IMR-90 (cell line): Measurements from ENCODE around the gene TM4SF1. TPM values are rescaled to one million over a fixed set of nuclear protein-coding genes. Genes with fewer than 3 reads are reported as not detected.

Source experiments
- ATAC-seq: fragments of 200-7000 bp; cut with Tn5 transposase; 2 replicates; pipeline ENCODE4 v1.9.1; 2020; ENCODE audit warnings: low read depth, mild to moderate bottlenecking, moderate library complexity
- BruUV-seq: library from RNA; stranded (reverse); fragments of 400-500 nt; replicated peaks from 2 replicates; lab custom pipeline; 2021; lab: Mats Ljungman, UMichigan
- CTCF ChIA-PET: fragments of 300-600 bp; formaldehyde crosslinking; extraction: SDS; loops from one replicate; lab custom pipeline; 2021; ENCODE audit warnings: antibody characterized with exemption; lab: Yijun Ruan, JAX
- POLR2A ChIA-PET: fragments of 300-600 bp; sonication (Branson Sonifier 250); formaldehyde crosslinking; loops from one replicate; lab custom pipeline; 2022; ENCODE audit warnings: antibody characterized with exemption; ENCODE audit not compliant: unreplicated experiment; lab: Charles Lee
- DNase-seq: peaks from one replicate; pipeline ENCODE4 v3.0.0; 2013
- H2AFZ ChIP-seq: replicated peaks from 2 replicates; pipeline ENCODE3; 2013; ENCODE audit warnings: low read length, mild to moderate bottlenecking; ENCODE audit not compliant: poor library complexity
- H2AK5ac ChIP-seq: 2 replicates; pipeline ENCODE4 v1.6.1; 2013; ENCODE audit warnings: low read depth, low read length, inconsistent platforms
- H2AK9ac ChIP-seq: replicated peaks from 2 replicates; pipeline ENCODE3; 2013; ENCODE audit warnings: mild to moderate bottlenecking, low read depth, low read length, moderate library complexity; ENCODE audit not compliant: poor library complexity
- H2BK120ac ChIP-seq: 2 replicates; pipeline ENCODE4 v1.6.1; 2013; ENCODE audit warnings: low read depth, low read length, inconsistent platforms
- H2BK15ac ChIP-seq: 3 replicates; pipeline ENCODE4 v1.6.1; 2013; ENCODE audit warnings: low read depth, low read length, inconsistent platforms
- H2BK20ac ChIP-seq: 2 replicates; pipeline ENCODE4 v1.6.1; 2013; ENCODE audit warnings: low read depth, mild to moderate bottlenecking, inconsistent platforms, low read length, moderate library complexity
- H2BK5ac ChIP-seq: 2 replicates; pipeline ENCODE4 v1.6.1; 2013; ENCODE audit warnings: mild to moderate bottlenecking, low read depth, low read length, inconsistent platforms; ENCODE audit not compliant: poor library complexity, severe bottlenecking
- H3K14ac ChIP-seq: replicated peaks from 2 replicates; pipeline ENCODE4 v1.6.1; 2013; ENCODE audit warnings: low read depth, low read length, inconsistent platforms
- H3K18ac ChIP-seq: 2 replicates; pipeline ENCODE4 v1.6.1; 2013; ENCODE audit warnings: low read depth, low read length, control low read depth
- H3K23ac ChIP-seq: 2 replicates; pipeline ENCODE4 v1.6.1; 2013; ENCODE audit warnings: low read depth, low read length, inconsistent platforms
- H3K27ac ChIP-seq: 2 replicates; pipeline ENCODE4 v1.5.1; 2013; ENCODE audit warnings: mild to moderate bottlenecking, control low read depth, low read length; ENCODE audit not compliant: insufficient read depth
- H3K27me3 ChIP-seq: 2 replicates; pipeline ENCODE4 v1.6.1; 2013; ENCODE audit warnings: low read length; ENCODE audit not compliant: control insufficient read depth, insufficient read depth
- H3K36me3 ChIP-seq: 2 replicates; pipeline ENCODE4 v1.6.1; 2013; ENCODE audit warnings: low read length, mixed read lengths; ENCODE audit not compliant: control insufficient read depth, insufficient read depth
- H3K4ac ChIP-seq: 2 replicates; pipeline ENCODE4 v1.6.1; 2013; ENCODE audit warnings: low read depth, low read length, inconsistent platforms
- H3K4me1 ChIP-seq: 2 replicates; pipeline ENCODE4 v1.6.1; 2013; ENCODE audit warnings: low read length, mixed read lengths; ENCODE audit not compliant: control insufficient read depth, insufficient read depth
- H3K4me2 ChIP-seq: 2 replicates; pipeline ENCODE4 v1.6.1; 2013; ENCODE audit warnings: low read depth, mild to moderate bottlenecking, control low read depth, low read length, moderate library complexity
- H3K4me3 ChIP-seq: 2 replicates; pipeline ENCODE4 v1.5.1; 2013; ENCODE audit warnings: low read depth, mild to moderate bottlenecking, control low read depth, low read length, moderate library complexity; ENCODE audit not compliant: insufficient read depth
- H3K56ac ChIP-seq: 2 replicates; pipeline ENCODE4 v1.6.1; 2013; ENCODE audit warnings: low read length, inconsistent platforms; ENCODE audit not compliant: insufficient read depth; ENCODE audit errors: extremely low read depth
- H3K79me1 ChIP-seq, 2 experiments: 2 replicates each; pipeline ENCODE4 v1.6.1; 2013; ENCODE audit warnings: low read length in 2 of 2, inconsistent platforms in 1 of 2, low read depth in 1 of 2
- H3K9ac ChIP-seq: 2 replicates; pipeline ENCODE4 v1.6.1; 2013; ENCODE audit warnings: low read depth, low read length, control low read depth
- H3K9me1 ChIP-seq: 2 replicates; pipeline ENCODE4 v1.6.1; 2013; ENCODE audit warnings: low read length, inconsistent platforms; ENCODE audit not compliant: insufficient read depth
- H3K9me3 ChIP-seq: 2 replicates; pipeline ENCODE4 v1.6.1; 2013; ENCODE audit warnings: low read length; ENCODE audit not compliant: control insufficient read depth, insufficient read depth
- H4K20me1 ChIP-seq: 2 replicates; pipeline ENCODE4 v1.6.1; 2013; ENCODE audit warnings: low read length, inconsistent platforms; ENCODE audit not compliant: insufficient read depth
- H4K5ac ChIP-seq: 2 replicates; pipeline ENCODE4 v1.6.1; 2013; ENCODE audit warnings: mild to moderate bottlenecking, low read depth, low read length, control low read depth
- H4K8ac ChIP-seq, 2 experiments: 2 replicates each; pipeline ENCODE4 v1.6.1; 2013; ENCODE audit warnings: low read depth in 2 of 2, low read length in 2 of 2, control low read depth in 1 of 2, inconsistent platforms in 1 of 2
- H4K91ac ChIP-seq: 2 replicates; pipeline ENCODE4 v1.6.1; 2013; ENCODE audit warnings: low read depth, low read length, inconsistent platforms; ENCODE audit not compliant: insufficient read depth
- BHLHE40 ChIP-seq: fragments of 150-350 bp; IDR thresholded peaks from 2 replicates; pipeline ENCODE4 v1.6.1; 2016; ENCODE audit warnings: mild to moderate bottlenecking, low read depth, low read length
- CEBPB ChIP-seq: IDR thresholded peaks from 2 replicates; pipeline ENCODE4 v1.6.1; 2012; ENCODE audit warnings: low read depth, low read length, improper control_type of control experiment
- FOS ChIP-seq: fragments of 150-350 bp; IDR thresholded peaks from 2 replicates; pipeline ENCODE4 v1.6.1; 2016; ENCODE audit warnings: low read depth, low read length
- MAFK ChIP-seq: IDR thresholded peaks from 2 replicates; pipeline ENCODE4 v1.6.1; 2012; ENCODE audit warnings: low read depth, low read length, improper control_type of control experiment
- NFE2L2 ChIP-seq: fragments of 150-350 bp; IDR thresholded peaks from 2 replicates; pipeline ENCODE4 v1.6.1; 2016; ENCODE audit warnings: low read depth, mild to moderate bottlenecking, low read length
- SMC3 ChIP-seq: fragments of 150-350 bp; IDR thresholded peaks from 2 replicates; pipeline ENCODE4 v1.6.1; 2016; ENCODE audit warnings: low read depth, mild to moderate bottlenecking, antibody characterized with exemption, low read length, moderate library complexity
- WGBS, 2 experiments: methylation state at CpG; one replicate each; pipeline versions ENCODE4 v1.1.5 to v1.1.7; 2013; ENCODE audit warnings: missing lambda C conversion rate in 2 of 2; ENCODE audit not compliant: insufficient read length in 1 of 2; ENCODE audit errors: extremely low coverage in 2 of 2; 5-methylcytosine and 5-hydroxymethylcytosine counted together
- dilution Hi-C: fragments of 300-500 bp; cut with HindIII; formaldehyde crosslinking; loops from one replicate; pipeline ENCODE4 v1.14.3; 2018; ENCODE audit warnings: low sequenced_read_pairs; ENCODE audit not compliant: unreplicated experiment
- in situ Hi-C: fragments of 300-500 bp; cut with MboI; formaldehyde crosslinking; loops from 3 replicates; pipeline ENCODE4 v1.14.3; 2019; ENCODE audit warnings: low sequenced_read_pairs, inconsistent platforms, mixed read lengths
- intact Hi-C: fragments of 100-400 bp; cut with micrococcal nuclease; formaldehyde crosslinking; loops from 2 replicates; pipeline ENCODE4 v1.10.0; 2022
- polyA plus RNA-seq, 3 experiments: library from polyadenylated mRNA; depleted of rRNA; stranded (reverse); fragments of >200 nt; gene quantifications; 2 replicates each; pipeline ENCODE4 v1.2.3, GENCODE V29; 2012; ENCODE audit warnings: low replicate concordance in 1 of 3
- total RNA-seq: library from RNA; depleted of rRNA; stranded (reverse); fragments of >200 nt; gene quantifications from 2 replicates; pipeline ENCODE4 v1.2.3, GENCODE V29; 2012
- TF ChIP-seq, protein P1 (sequence below): fragments of 150-350 bp; IDR thresholded peaks from 2 replicates; pipeline ENCODE4 v1.6.1; 2016; ENCODE audit warnings: low read depth, mild to moderate bottlenecking, low read length, moderate library complexity, borderline replicate concordance

TM4SF1 gene
- total and polyA plus RNA-seq, 2 of the 4 experiments (the other 2 are of a cell fraction): 232 to 302 TPM

DNA sequence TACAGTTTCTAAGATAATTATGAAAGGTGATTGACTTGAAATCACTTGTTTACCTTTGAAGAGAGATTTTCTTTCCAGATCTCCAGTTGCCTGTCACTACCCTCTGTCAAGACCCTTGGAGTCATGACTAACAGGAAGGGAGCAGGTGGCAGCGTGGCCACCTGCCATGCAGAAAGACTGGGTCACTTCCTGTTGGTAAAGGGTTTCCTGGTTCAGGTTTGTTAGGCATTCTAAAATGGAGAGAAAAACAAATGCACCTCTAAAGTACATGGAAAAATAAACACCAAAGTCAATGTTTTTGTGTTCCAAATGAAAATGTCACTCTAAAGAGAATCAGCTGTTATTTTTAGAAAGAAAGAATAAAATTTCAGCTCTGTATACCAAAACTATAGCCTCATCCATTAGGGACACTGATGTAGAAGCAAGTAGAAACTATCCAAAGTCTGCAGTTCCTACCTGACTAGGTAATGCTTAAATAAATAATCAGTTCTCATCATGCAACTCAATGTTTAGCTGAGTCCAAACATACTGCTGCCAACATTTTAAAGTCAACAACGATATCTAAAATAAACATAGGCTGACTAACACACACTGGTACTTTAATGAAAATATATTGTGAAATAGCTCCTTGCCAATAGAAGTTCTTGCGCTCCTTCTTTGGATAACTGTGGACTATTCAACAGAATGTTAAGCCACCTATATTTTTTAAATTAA is 23.9 kb upstream of the TM4SF1 start:
- Histone ChIP-seq H4K91ac (peak overlapping the region; percentile 80), H3K9me3 (no peaks in the 10 kb centered on the region), H3K4ac (peak overlapping the region; percentile 82), H3K36me3 (no peaks in the 10 kb centered on the region), H3K4me2 (peak overlapping the region; percentile 7; the same call in 1 of the 2 replicates), H3K27ac (peak overlapping the region; percentile 83), H4K8ac (peak overlapping the region; percentile 62 to 64; a peak in 2 of 4 replicates), H2AK9ac (no peak overlapping the region), H2BK20ac (peak overlapping the region; percentile 47), H3K9ac (no peak overlapping the region), H2AFZ (no peak overlapping the region), H3K56ac (0 out of 2 replicates have a peak overlapping the region, but pooled peaks have one; percentile 5), H3K79me1 (no peaks in the 10 kb centered on the region), H3K9me1 (peaks cover 2% of the 10 kb centered on the region; the same call in 1 of the 2 replicates), H4K5ac (peak overlapping the region; percentile 88), H3K27me3 (no peaks in the 10 kb centered on the region), H3K4me3 (no peak overlapping the region), H2BK5ac (peak overlapping the region; percentile 98), H3K23ac (no peak overlapping the region), H2BK15ac (no peak overlapping the region; the same call in 2 of the 3 replicates), H2BK120ac (peak overlapping the region; percentile 86), H4K20me1 (no peaks in the 10 kb centered on the region), H3K18ac (peak overlapping the region; percentile 93), H3K14ac (no peak overlapping the region), H2AK5ac (peak overlapping the region; percentile 77), H3K4me1 (peaks cover 6% of the 10 kb centered on the region; the same call in 1 of the 2 replicates)
- intact Hi-C loops: no loop called here
- DNase-seq: peak; percentile 90
- ChIA-PET CTCF (interaction anchor here (0.6 to 1.0 kb wide), 2 partner anchors 19 to 60 kb away, joined by 3 to 4 read pairs; no protein-coding TSS in a partner anchor), POLR2A (no interaction called here)
- peak; percentile 88 for ATAC-seq
- BruUV-seq: no TSS peak
- in situ Hi-C loops: no loop called here
- TF ChIP-seq, protein P1, sequence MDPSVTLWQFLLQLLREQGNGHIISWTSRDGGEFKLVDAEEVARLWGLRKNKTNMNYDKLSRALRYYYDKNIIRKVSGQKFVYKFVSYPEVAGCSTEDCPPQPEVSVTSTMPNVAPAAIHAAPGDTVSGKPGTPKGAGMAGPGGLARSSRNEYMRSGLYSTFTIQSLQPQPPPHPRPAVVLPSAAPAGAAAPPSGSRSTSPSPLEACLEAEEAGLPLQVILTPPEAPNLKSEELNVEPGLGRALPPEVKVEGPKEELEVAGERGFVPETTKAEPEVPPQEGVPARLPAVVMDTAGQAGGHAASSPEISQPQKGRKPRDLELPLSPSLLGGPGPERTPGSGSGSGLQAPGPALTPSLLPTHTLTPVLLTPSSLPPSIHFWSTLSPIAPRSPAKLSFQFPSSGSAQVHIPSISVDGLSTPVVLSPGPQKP: no peak
- TF ChIP-seq FOS (peak; percentile 87), CEBPB (peak; percentile 99), SMC3 (no peak), NFE2L2 (no peak), BHLHE40 (peak; percentile 59), MAFK (peak; percentile 58)
- dilution Hi-C loops: no loop called here
- no CpG with 5 or more reads among the region's 3 CpGs for WGBS, 2 experiments
